Mesothelial cell of epicardium (in vitro differentiated cells): ENCODE measurements around the gene PEAR1. TPM values are rescaled to one million over a fixed set of nuclear protein-coding genes. Genes with fewer than 3 reads are reported as not detected.

Source experiments
- DNase-seq, 2 experiments: peaks; one replicate each; pipeline ENCODE4 v3.0.0; 2021; ENCODE audit warnings: low spot score in 2 of 2; ENCODE audit not compliant: unreplicated experiment in 2 of 2
- H3K27ac Mint-ChIP-seq: 2 replicates; pipeline ENCODE4 v1.8.0; 2021; ENCODE audit warnings: mixed read lengths
- H3K27me3 Mint-ChIP-seq: 2 replicates; pipeline ENCODE4 v1.8.0; 2021; ENCODE audit warnings: low read depth, mixed read lengths
- H3K36me3 Mint-ChIP-seq: 2 replicates; pipeline ENCODE4 v1.8.0; 2021; ENCODE audit warnings: mixed read lengths
- H3K4me1 Mint-ChIP-seq: 2 replicates; pipeline ENCODE4 v1.8.0; 2021; ENCODE audit warnings: mixed read lengths
- H3K4me3 Mint-ChIP-seq: 2 replicates; pipeline ENCODE4 v1.8.0; 2021; ENCODE audit warnings: mild to moderate bottlenecking, moderate library complexity, mixed read lengths
- H3K9me3 Mint-ChIP-seq: 2 replicates; pipeline ENCODE4 v1.8.0; 2021; ENCODE audit warnings: mixed read lengths
- total RNA-seq: library from RNA; stranded (reverse); gene quantifications from 3 replicates; pipeline ENCODE4 v1.2.1, GENCODE V29; 2021
- TF ChIP-seq, protein P1 (sequence below): fragments of 200-600 bp; sonication (generic); IDR thresholded peaks from one replicate; pipeline ENCODE4 v1.5.0; 2021; ENCODE audit warnings: antibody characterized with exemption; ENCODE audit not compliant: unreplicated experiment

PEAR1 gene
- total RNA-seq, 1 donor from 2014 or later: 16.1 TPM

GRCh38 chr1:156857532-156857931, 36.0 kb upstream of the PEAR1 start:
- Mint-ChIP-seq H3K27me3 (peaks cover 84% of the 10 kb centered on the region), H3K4me1 (peaks cover 24% of the 10 kb centered on the region), H3K36me3 (no peaks in the 10 kb centered on the region), H3K27ac (no peak overlapping the region), H3K4me3 (no peak overlapping the region), H3K9me3 (no peaks in the 10 kb centered on the region)
- TF ChIP-seq, protein P1, sequence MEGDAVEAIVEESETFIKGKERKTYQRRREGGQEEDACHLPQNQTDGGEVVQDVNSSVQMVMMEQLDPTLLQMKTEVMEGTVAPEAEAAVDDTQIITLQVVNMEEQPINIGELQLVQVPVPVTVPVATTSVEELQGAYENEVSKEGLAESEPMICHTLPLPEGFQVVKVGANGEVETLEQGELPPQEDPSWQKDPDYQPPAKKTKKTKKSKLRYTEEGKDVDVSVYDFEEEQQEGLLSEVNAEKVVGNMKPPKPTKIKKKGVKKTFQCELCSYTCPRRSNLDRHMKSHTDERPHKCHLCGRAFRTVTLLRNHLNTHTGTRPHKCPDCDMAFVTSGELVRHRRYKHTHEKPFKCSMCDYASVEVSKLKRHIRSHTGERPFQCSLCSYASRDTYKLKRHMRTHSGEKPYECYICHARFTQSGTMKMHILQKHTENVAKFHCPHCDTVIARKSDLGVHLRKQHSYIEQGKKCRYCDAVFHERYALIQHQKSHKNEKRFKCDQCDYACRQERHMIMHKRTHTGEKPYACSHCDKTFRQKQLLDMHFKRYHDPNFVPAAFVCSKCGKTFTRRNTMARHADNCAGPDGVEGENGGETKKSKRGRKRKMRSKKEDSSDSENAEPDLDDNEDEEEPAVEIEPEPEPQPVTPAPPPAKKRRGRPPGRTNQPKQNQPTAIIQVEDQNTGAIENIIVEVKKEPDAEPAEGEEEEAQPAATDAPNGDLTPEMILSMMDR: no peak
- no peak for DNase-seq

- H3K36me3 Mint-ChIP-seq: no peaks in the 10 kb centered on the region
- peaks cover 35% of the 10 kb centered on the region for H3K4me1 Mint-ChIP-seq
- TF ChIP-seq, protein P1: no peak
- H3K9me3 Mint-ChIP-seq: no peaks in the 10 kb centered on the region
- peaks cover 79% of the 10 kb centered on the region for H3K27me3 Mint-ChIP-seq
- H3K4me3 Mint-ChIP-seq: peak overlapping the region; percentile 46
- no peak overlapping the region for H3K27ac Mint-ChIP-seq
- no peak for DNase-seq
These were observed 35.0 kb upstream of the PEAR1 start for GRCh38 chr1:156858555-156858956.

DNA sequence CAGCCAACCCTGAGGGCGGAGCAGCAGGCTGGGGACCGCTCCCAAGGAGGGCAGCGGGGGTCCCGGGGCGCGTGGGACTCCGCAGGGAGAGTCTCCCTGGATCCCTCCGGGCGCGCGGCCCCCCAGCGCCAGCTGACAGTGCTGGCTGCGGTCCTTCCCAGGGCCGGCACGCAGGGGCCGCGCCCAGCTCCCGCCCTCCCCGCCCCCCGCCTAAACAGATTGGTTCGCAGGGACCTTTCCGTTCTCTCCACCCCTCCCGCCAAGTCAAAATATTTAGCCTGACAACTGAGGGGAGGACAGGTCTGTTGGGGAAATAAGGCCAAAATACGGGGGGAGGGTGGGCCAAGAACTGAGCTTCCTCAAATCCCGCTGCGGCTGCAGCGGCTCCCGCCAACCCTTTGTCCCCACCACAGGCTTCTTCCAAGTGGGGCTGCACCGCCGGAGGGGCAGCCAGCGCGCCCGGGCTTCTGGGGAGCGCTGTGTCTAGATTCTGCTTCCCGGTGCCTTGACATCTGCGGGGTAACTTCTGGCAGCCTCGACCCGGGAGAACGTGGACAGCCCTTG, 34.5 kb upstream of the PEAR1 start, which contains the start of gene INSRR:
TSS of gene INSRR (minus strand) at position 159 of the 564 bp plus-strand sequence. CDS start 496 bp downstream, outside the sequence.
- peak within 1 kb of the TSS; percentile 59 for H3K4me3 Mint-ChIP-seq
- H3K9me3 Mint-ChIP-seq: no peaks in the 10 kb centered on the region
- TF ChIP-seq, protein P1: no peak
- H3K36me3 Mint-ChIP-seq: no peaks in the 10 kb centered on the region
- peaks cover 39% of the 10 kb centered on the region for H3K4me1 Mint-ChIP-seq
- H3K27me3 Mint-ChIP-seq: peaks cover 74% of the 10 kb centered on the region
- DNase-seq: no peak
- H3K27ac Mint-ChIP-seq: no peak within 1 kb of the TSS

GRCh38 chr1:156859523-156860112, 33.9 kb upstream of the PEAR1 start:
- no peak for DNase-seq
- H3K9me3 Mint-ChIP-seq: no peaks in the 10 kb centered on the region
- peaks cover 70% of the 10 kb centered on the region for H3K27me3 Mint-ChIP-seq
- TF ChIP-seq, protein P1: no peak
- H3K4me3 Mint-ChIP-seq: peak overlapping the region; percentile 59
- no peak overlapping the region for H3K27ac Mint-ChIP-seq
- no peaks in the 10 kb centered on the region for H3K36me3 Mint-ChIP-seq
- H3K4me1 Mint-ChIP-seq: peaks cover 42% of the 10 kb centered on the region

GRCh38 chr1:156860113-156860627, 33.3 kb upstream of the PEAR1 start:
- Mint-ChIP-seq H3K4me3 (peak overlapping the region; percentile 59), H3K9me3 (no peaks in the 10 kb centered on the region), H3K36me3 (no peaks in the 10 kb centered on the region), H3K27me3 (peaks cover 66% of the 10 kb centered on the region), H3K4me1 (peaks cover 42% of the 10 kb centered on the region), H3K27ac (no peak overlapping the region)
- TF ChIP-seq, protein P1: peak; percentile 62
- peak in 1 of 2 experiments; percentile 61 for DNase-seq
